ENCODE data around the gene RP2. TPM values are rescaled to one million over a fixed set of nuclear protein-coding genes. Genes with fewer than 3 reads are reported as not detected.

Gene RP2
- total RNA-seq, 4 donors from 2014 or later: 6.1 to 11.1 (median 8.7) TPM

DNA sequence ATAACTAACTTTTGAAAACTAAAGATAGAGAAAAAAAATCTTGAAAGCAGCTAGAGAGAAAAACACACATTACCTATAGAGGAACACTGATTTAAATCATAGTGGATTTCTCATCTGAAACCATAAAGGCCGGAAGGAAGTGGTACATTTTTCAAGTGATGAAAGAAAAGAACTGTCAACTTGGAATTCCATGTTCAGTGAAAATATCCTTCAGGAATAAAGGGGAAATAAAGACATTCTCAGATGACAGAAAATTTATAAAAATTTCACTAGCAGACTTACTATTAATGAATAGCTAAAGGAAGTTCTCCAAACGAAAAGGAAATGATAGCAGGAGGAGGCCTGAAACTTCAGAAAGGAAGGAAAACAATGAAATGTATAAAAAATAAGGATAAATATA is 67.8 kb downstream of the RP2 start:
- Histone ChIP-seq H3K27me3 (peaks cover 0 to 16% of the 10 kb centered on the region in 2 donors), H3K4me1 (no peaks in the 10 kb centered on the region), H3K36me3 (no peaks in the 10 kb centered on the region), H3K9me3 (no peaks in the 10 kb centered on the region), H3K27ac (no peak overlapping the region), H3K4me3 (no peak overlapping the region)
- TF ChIP-seq EP300 (IDR thresholded peaks at IDR 0.05): no peak
- TF ChIP-seq POLR2A (IDR thresholded peaks at IDR 0.05): no peak
- TF ChIP-seq, protein P1, sequence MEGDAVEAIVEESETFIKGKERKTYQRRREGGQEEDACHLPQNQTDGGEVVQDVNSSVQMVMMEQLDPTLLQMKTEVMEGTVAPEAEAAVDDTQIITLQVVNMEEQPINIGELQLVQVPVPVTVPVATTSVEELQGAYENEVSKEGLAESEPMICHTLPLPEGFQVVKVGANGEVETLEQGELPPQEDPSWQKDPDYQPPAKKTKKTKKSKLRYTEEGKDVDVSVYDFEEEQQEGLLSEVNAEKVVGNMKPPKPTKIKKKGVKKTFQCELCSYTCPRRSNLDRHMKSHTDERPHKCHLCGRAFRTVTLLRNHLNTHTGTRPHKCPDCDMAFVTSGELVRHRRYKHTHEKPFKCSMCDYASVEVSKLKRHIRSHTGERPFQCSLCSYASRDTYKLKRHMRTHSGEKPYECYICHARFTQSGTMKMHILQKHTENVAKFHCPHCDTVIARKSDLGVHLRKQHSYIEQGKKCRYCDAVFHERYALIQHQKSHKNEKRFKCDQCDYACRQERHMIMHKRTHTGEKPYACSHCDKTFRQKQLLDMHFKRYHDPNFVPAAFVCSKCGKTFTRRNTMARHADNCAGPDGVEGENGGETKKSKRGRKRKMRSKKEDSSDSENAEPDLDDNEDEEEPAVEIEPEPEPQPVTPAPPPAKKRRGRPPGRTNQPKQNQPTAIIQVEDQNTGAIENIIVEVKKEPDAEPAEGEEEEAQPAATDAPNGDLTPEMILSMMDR (IDR thresholded peaks at IDR 0.05): no peak
- DNase-seq (ENCODE audit: low spot score in 2 of 2): no peak
- WGBS, 2 donors: 66 to 86% methylated on average over 2 of the region's 2 CpGs

DNA sequence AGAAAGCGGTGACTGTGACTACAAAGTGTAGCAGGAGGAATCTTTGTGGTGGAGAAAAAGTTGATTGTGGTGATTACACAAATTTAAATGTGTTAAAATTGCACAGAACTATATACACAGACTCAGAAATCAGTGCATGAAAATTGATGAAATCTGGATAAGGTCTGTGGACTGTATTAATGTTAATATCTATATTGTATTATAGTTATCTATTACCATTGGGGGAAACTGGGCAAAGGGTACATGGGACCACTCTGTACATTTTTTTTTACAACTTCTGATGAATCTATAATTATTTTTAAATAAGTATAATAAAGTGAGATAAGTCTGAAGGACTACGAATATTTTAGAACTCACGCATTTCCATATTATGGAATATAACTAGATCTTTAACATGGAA is 73.6 kb downstream of the RP2 start:
- DNase-seq (ENCODE audit: low spot score in 2 of 2): no peak
- TF ChIP-seq EP300 (IDR thresholded peaks at IDR 0.05) (no peak), POLR2A (IDR thresholded peaks at IDR 0.05) (no peak)
- TF ChIP-seq, protein P1 (IDR thresholded peaks at IDR 0.05): no peak
- WGBS, 2 donors: 90 to 93% methylated on average over 3 of the region's 3 CpGs
- Histone ChIP-seq H3K4me3 (no peak overlapping the region), H3K36me3 (no peaks in the 10 kb centered on the region), H3K27ac (no peak overlapping the region), H3K27me3 (peaks cover 0 to 3% of the 10 kb centered on the region in 2 donors), H3K9me3 (no peaks in the 10 kb centered on the region), H3K4me1 (peaks cover 0 to 6% (median 0%) of the 10 kb centered on the region in 4 donors)

DNA sequence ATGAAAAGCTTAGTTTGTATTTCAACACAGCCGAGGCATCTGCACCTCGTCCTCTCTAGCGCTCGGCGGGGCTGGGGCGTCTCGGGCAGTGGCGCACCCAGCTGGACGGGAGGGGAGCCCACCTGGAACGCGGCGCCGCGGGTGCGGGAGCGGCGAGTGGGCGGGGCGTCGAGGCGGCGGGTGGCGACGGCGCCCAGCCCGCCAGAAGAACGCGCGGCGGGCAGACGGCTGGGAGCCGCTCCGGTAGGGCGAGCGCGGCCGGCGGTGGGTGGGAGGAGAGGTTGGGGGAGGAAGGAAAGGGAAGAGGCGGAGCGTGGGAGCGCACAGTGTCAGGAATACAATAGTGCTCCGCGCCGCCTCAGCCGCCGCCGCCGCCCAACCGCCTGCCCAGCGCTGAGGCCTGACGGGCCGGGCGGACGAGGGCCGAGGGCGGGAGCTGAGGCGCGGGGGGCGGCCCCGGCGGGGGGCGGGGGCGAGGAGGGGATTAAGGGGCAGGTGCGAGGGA is 75.3 kb downstream of the RP2 start, which contains the start of gene JADE3:
Gene JADE3, plus strand, starts transcription at position 324 of the 505 bp plus-strand sequence. CDS start 72,474 bp downstream, outside the sequence.
- no peaks in the 10 kb centered on the region for H3K9me3 ChIP-seq
- 0 to 52% methylated on average over 31 to 54 of the region's 64 CpGs for WGBS, 2 donors
- DNase-seq (ENCODE audit: low spot score in 2 of 2): peak; percentile 33 to 42
- H3K27ac ChIP-seq: peak within 1 kb of the TSS in 2 of 4 donors; percentile 62 to 71
- TF ChIP-seq POLR2A (IDR thresholded peaks at IDR 0.05): no peak
- TF ChIP-seq, protein P1 (IDR thresholded peaks at IDR 0.05): no peak
- no peak for TF ChIP-seq EP300 (IDR thresholded peaks at IDR 0.05)
- no peaks in the 10 kb centered on the region for H3K36me3 ChIP-seq
- peak within 1 kb of the TSS; percentile 48 to 70 (median 56) for H3K4me3 ChIP-seq
- peaks cover 0 to 8% of the 10 kb centered on the region in 2 donors for H3K27me3 ChIP-seq
- H3K4me1 ChIP-seq: peaks cover 0 to 6% (median 0%) of the 10 kb centered on the region in 4 donors

DNA sequence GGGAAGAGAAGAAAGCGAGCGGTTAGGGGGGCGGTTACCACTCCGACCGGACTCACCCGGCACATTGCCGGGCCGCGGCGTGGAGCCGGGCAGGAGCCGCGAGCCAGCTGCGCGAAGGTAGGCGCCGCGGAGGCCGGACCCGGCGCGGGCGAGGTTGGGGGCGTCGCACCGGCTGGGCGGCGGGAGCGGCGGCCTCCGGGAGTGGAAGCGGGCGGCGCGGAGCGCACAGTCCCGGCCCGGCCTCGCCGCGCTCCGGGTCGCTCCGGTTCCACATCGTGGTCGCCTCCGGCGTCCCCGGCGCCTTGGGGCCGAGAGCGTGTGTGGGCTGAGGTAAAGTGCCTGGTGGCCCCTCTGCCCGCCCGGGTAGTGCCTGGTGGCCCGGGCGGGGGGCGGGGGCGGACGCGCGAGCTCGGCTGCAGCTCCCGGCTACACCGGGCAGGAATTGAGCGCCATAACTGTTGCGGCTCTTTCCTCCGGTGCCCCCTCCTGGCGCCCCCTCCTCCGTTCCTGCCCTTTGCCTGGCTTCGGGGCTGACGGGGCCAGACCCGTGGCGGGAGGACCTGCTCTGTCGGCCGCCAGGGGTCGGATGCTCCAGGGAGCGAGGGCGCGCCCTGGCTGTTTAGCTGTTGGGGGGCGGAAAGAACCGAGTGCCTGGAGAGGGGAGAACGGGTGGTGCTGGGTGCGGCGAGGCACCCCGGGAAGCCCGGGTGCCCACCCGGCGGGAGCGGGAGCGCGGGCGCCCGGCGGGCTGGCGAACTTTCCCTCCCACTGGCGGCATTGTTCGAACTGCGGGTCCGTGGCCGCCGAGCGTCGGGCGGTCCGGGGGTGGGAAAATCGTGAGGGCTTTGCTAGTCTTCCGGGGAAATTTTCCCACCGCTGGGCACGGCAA is 76.0 kb downstream of the RP2 start:
- Histone ChIP-seq H3K36me3 (no peaks in the 10 kb centered on the region), H3K4me1 (peaks cover 0 to 6% (median 0%) of the 10 kb centered on the region in 4 donors), H3K9me3 (no peaks in the 10 kb centered on the region), H3K27ac (peak overlapping the region in 2 of 4 donors; percentile 62 to 71), H3K27me3 (peaks cover 0 to 8% of the 10 kb centered on the region in 2 donors), H3K4me3 (peak overlapping the region; percentile 48 to 70 (median 56))
- 0 to 41% methylated on average over 30 to 63 of the region's 109 CpGs for WGBS, 2 donors
- TF ChIP-seq, protein P1 (IDR thresholded peaks at IDR 0.05): peak; percentile 10 to 59 (median 26)
- no peak for TF ChIP-seq POLR2A (IDR thresholded peaks at IDR 0.05)
- DNase-seq (ENCODE audit: low spot score in 2 of 2): no peak

DNA sequence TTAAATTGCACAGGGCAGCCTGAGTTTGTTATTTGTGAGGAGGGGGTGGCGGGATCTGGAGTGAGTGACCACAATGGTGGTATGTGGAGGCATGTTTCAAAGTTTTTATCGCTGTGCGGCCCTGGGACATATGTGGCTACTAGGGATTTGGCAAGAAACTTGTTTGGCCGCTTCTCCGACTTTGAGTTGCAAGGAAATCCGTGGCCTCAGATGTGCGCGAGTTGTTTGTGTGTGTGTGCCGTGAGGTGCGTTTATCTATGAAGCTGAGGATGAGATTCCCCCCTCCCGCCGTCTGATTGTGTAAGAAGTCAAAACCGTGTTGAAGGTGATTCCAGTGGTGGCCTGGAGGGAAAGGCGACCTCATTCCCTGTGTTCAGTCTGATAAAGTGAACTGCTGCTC is 76.8 kb downstream of the RP2 start:
- 6 to 41% methylated on average over 14 of the region's 14 CpGs for WGBS, 2 donors
- Histone ChIP-seq H3K9me3 (no peaks in the 10 kb centered on the region), H3K27ac (no peak overlapping the region), H3K27me3 (peaks cover 0 to 8% of the 10 kb centered on the region in 2 donors), H3K4me1 (peaks cover 0 to 6% (median 0%) of the 10 kb centered on the region in 4 donors), H3K36me3 (no peaks in the 10 kb centered on the region), H3K4me3 (peak overlapping the region; percentile 48 to 70 (median 56))
- DNase-seq (ENCODE audit: low spot score in 2 of 2): peak in 1 of 2 donors; percentile 11
- TF ChIP-seq, protein P1 (IDR thresholded peaks at IDR 0.05): no peak
- TF ChIP-seq EP300 (IDR thresholded peaks at IDR 0.05): no peak

All from tibial nerve (tissue), 4 donors.